DMS53 treated with DMSO at 0.1 percent for 48 hours (cell line): ENCODE results near the gene SREBF1.

Experiments used
- DNase-seq: peaks from one replicate; lab custom pipeline; 2025; ENCODE audit not compliant: unreplicated experiment; lab: John Stamatoyannopoulos, UW

SREBF1 gene

DNA sequence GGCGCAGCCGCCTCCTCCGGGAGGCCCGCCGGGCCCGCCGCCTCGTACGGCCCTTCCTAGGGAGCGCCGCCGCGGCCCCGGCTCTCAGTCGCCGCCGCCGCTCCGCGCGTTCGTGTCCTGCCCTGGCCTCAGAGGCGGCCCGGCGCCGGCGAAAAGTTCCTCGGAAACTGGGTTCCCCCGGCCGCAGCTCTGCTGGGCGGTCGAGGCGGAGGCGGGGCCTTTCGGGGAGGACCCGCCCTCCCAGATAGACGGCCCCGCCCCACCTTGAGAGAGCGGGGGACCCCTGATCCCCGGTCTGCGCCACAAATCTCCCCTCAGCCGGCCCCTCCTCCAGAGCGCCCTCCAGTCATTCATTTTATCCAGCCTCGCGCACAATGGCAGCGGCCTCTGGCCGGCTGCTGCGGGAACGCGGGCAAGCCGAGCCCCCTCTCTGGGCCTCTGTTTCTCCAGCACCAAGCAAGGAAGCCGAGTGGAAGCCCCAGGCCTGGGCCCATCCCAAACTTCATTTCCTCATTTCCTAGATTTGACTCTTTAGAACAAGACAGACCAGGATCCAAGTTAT lies at the start of gene SREBF1:
Gene SREBF1, minus strand, starts transcription at position 169 of the 562 bp plus-strand sequence. CDS start 169 bp downstream, outside the sequence.
- DNase-seq: peak; percentile 19

- DNase-seq: no peak
Measured at GRCh38 chr17:17886226-17886625, 49.4 kb upstream of the SREBF1 start.

DNA sequence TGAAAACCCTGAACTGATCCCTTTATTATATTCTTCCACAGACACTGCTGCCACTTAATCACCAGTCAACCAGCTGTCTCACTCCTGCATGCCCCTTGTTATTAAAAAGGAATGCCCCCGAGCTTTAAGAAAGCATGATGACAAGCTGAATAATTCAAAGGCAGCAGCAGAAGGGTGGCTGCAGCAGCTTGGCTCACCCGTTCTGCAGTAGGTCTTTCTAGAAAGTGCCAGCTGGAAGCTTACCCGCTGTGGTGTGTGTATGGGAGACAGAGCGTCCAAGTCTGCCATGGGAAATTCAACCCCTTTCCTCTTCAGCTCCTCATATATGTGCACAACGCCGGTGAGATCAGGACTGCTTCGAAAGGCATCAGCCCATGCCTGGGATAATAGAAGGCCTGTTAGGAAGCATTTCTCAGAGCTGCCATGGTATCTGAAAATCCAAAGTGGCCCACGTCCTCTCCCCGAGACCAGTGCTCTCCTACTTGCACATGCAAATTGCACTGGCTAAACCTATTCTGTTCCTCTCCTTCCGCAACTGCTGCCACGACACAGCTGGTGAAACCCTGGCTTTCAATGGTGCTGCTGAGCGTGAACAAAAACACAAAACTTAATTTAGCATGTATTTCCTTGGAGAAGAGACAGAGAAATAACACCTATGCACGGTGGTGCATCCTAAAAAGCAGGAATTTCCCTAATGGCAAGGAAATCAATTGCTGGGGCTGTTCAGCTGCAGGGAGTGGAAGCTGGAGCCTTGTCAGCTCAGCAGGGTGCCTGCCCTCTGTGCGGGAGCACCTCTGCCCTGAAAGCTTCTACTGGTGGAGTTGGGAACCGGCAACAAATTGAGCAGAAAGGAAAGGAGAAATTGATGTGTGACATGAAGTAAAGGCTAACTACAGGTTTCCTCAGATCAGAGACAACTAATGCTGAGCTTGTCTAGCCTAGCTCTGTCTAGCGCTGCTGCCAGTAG lies 47.9 kb upstream of the SREBF1 start:
- DNase-seq: no peak

DNA sequence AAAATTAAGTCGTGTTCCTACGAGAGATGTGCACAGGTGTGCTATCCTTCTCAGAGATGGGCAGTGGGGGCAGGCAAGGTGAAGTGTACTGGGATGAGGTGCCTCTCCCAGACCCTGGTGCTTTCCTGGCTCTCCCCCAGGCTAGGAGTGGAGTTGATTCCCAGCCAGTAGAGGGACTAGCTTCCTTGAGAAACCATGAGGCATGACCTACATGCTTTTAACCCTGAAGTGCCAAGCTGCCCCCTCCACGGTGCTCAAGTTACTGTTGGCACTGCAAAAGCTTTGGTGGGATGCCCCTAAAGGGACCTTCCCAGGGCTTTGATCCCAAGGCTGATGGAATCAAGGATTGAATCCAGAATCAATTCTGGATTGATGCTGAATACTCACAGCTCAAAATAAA lies 47.0 kb upstream of the SREBF1 start:
- no peak for DNase-seq

DNA sequence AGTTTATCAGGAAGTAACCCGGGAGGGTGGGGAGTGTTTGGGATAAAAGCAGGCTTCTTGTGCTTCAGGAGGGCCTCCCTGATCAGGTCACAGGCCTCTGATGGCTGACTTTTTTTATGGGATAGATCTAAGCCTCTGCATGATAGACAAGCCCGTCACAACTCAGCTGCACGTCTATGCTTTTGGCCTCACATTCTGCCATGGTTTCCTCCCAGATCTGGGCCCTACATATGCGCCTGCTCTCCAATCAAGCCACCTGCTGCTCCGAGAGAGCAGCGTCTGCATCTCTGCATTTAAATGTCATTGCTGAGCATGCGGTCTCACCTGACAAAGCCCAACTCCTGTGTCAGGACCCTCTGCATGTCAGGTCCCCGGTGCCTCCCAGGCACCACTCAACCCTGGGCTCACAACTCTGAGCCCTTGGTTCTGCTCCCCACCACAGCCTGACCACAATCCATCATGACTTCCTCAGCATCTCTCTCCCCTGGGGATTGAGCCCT lies 45.3 kb upstream of the SREBF1 start:
- DNase-seq: no peak

- no peak for DNase-seq
Measured at GRCh38 chr17:17880577-17881196, 43.9 kb upstream of the SREBF1 start.

- DNase-seq: no peak
Measured at GRCh38 chr17:17877529-17878358, 41.0 kb upstream of the SREBF1 start.

DNA sequence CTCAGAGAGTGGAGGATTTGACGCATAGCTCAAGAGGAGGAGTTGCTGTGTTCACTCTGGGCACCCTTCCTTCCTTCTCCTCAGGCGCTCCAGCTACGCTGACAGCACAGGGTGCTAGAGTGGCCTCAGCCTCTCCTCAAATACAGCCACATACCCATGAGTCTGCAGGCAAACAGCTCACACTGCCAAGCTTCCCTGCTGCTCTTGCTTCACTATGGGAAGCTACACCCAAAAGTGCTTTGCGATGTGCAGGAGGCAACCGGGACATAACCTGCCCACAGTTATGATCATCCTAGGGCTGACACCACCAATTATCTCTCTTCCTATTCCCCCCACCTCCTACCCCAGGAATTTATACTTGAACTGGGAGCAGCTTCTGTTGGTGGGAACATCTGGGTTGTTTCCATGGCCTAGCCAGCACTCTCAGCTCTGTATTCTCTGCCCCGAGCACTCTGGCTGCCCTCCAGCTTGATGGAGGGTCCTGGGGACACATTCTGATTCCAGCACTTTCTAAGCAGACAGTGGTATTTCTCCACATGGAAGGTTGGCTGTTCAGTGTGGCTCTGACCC lies 40.3 kb upstream of the SREBF1 start:
- DNase-seq: no peak

DNA sequence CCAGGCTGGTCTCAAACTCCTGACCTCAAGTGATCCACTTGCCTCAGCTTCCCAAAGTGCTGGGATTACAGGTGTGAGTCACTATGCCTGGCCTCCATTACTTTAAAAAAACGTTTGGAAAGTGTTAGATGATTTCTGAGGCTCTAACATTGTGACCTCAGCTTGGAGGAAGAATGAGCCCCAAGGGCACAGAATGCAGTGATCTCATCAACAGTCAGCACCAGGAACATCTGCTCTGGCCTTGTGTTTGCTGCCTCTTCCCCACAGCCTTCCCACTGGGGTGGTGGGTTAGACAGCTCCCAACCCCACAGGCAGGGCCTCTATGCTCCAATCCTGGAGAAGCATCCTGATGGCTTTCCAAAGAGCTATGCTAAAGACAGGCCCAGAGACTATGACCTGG lies 37.7 kb upstream of the SREBF1 start:
- DNase-seq: no peak

- DNase-seq: no peak
Measured at GRCh38 chr17:17873450-17873991, 36.7 kb upstream of the SREBF1 start.

DNA sequence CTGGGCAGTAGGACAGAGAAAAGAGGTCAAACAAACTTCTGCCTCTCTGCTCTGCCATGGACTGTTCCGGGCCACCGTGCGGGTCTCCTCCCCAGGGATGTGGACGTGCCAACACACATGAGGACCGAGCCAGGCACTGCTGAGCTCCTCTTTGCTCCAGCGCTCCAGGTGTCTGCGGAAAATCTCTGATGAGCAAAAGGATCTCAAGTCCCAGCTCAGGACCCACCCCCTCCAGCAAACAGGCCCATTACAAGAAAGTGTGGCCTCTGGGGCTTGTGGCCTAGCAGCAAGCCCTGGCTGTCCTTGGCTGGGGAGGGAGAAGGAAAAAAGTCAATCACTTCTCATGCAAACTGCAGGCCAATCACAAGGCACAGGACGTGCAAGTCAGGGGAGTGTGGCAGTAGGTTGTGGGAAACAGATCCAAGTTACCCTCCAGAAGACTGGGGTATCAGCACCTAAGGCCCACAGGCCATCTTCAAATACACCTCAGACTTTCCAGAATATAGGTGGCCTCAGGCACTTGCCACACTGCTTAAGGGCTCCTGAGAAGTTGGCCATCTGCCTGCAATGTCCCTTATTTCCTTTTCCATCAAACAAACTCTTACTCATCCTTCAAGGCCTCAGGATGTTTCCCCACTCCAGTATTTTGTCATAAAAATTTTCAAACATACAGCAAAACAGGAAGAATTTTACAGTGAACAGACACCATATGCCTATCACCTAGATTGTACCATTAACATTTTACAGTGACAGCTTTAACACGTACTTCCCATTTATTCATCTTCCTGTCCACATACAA lies 36.0 kb upstream of the SREBF1 start:
- no peak for DNase-seq

DNA sequence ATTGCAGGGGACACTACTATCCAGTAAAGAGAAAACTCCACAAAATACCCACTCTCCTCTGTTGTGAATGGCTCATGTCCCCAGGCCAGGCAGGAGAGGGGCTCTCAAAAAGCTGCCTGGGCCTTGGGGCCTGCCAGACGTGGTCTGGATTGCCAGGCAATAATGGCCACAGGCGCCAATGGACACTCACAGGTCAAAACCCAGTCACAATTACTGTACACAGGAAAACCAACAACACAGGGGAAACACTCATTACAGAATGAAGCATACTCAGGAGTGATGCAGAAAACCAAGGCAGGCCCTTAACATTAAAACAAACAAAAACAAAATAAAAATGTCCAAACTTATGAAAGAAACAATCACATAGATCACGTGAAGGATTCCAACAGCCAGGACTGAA lies 35.1 kb upstream of the SREBF1 start:
- DNase-seq: no peak

GRCh38 chr17:17870247-17870646 lies 33.5 kb upstream of the SREBF1 start:
- no peak for DNase-seq

DNA sequence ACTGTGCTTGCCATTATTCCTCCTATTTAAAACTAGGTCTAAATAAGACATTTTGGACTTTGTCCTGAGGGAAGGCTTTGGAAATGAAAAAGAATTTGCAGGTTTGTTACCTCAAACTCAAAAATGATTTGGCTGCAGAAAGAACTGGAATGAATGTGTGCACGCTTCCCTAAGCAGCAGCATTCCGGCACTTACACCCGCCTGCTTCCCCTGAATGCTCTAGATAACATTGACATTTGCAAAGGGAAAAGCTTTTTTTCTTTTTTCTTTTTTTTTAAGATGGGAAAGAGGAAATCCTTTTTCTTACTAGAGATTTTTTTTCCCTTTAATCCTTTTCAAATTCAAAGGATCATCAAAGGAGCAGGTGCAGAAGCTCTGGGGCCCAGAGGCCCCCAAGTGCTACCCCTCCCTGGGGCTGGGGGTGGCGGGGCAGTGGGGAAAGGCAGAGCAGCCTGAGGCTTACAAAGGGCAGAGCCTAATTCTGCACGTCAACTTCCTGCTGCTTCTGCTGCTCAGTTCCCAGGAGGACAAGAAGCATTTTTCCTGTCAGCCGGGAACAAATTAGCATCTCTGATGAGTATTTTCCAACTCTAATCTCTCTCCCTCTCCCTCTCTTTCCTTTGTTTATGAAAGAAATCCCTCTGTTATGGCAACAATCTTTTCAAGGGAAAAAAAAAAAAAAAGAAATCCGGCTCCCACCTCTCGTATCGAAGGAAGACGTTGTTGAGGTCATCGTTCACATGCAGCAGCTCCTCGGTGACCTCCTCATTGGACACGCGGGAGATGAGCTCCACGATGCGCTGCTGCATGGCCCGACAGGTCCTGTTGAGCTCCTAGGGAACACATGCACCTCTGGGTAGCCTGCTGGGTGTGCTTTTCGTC lies 32.1 kb upstream of the SREBF1 start:
- DNase-seq: no peak

GRCh38 chr17:17866897-17867296 lies 30.1 kb upstream of the SREBF1 start:
- DNase-seq: no peak

DNA sequence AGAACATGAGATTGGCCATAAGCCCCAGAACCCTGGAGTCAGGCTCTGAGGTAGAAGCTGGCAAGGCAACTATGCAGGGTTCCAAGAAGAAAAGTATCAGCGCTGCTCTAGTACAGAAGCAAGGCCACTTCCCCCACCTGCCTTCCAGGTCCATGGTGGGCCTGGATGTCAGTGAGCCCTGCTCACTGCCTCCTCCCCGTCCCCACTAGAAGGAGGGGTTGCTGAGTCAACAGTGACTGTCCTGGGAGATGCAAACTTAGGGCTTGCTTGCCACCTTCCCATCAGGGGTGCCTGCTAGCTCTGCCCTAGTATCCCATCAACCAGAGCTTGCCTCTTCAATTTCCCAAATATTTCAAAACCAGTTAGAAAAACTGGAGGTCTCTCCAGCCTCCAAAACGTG lies 29.6 kb upstream of the SREBF1 start:
- no peak for DNase-seq

DNA sequence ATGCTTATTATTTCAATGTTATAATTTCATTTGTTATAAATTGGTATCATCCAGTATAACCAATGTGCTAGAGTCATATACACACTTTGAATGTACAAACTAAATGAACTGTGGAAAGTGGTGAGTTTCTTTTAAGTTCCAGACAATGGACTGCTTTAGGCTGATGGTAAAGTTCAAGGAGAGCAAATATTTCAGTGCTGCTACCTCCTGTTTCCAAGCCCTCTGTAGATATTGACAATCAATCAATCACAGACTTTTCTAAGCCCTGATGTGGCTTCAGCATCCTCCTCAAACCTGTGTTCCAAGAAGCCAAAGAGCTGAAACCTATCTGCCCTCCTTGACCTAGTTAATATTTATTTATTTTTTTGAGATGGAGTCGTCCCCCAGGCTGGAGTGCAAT lies 28.2 kb upstream of the SREBF1 start:
- DNase-seq: no peak

DNA sequence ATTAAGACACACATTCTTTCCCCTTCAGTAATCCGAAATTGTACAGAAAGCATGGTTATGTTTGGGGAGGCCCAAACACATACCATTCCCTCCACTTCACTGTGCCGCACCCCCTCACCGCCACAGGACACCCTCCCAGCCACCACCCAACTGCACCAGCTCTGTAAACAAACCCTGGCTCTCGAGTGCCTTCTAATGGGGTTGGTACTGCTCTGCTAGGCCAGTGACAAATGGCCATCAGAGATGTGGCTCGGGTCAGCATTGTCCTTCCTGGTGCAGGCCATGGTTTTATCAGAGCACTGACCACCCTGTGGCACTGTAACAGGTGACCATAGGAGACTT lies 24.0 kb upstream of the SREBF1 start:
- no peak for DNase-seq
